Left ventricle myocardium inferior (tissue), 1 donor: ENCODE results near the gene SHC1. TPM values are rescaled to one million over a fixed set of nuclear protein-coding genes. Genes with fewer than 3 reads are reported as not detected.
"Not testable (repeated sequence)": the region's sequence is repeated elsewhere in the genome, so short reads cannot be mapped to it uniquely, and the experiment has no call there.

Source experiments
- DNase-seq: peaks from one replicate; pipeline ENCODE4 v3.0.0-alpha.2; 2020
- H3K27ac ChIP-seq: fragments of 200-600 bp; replicated peaks from 2 replicates; pipeline ENCODE4 v1.8.0; 2021
- H3K27me3 ChIP-seq: fragments of 200-600 bp; 2 replicates; pipeline ENCODE4 v1.8.0; 2021; ENCODE audit warnings: low read depth
- H3K36me3 ChIP-seq: fragments of 200-600 bp; 2 replicates; pipeline ENCODE4 v1.8.0; 2021
- H3K4me1 ChIP-seq: fragments of 200-600 bp; 2 replicates; pipeline ENCODE4 v1.8.0; 2021
- H3K4me3 ChIP-seq: fragments of 200-600 bp; 2 replicates; pipeline ENCODE4 v1.8.0; 2021; ENCODE audit warnings: mild to moderate bottlenecking, moderate library complexity
- H3K9me3 ChIP-seq: fragments of 200-600 bp; replicated peaks from 2 replicates; pipeline ENCODE4 v1.8.0; 2021
- CTCF ChIP-seq: fragments of 200-600 bp; IDR thresholded peaks from 2 replicates; pipeline ENCODE4 v1.8.0; 2021; ENCODE audit warnings: antibody characterized with exemption, mild to moderate bottlenecking, borderline replicate concordance
- intact Hi-C: fragments of 100-400 bp; cut with micrococcal nuclease; formaldehyde crosslinking; loops from one replicate; pipeline ENCODE4 v1.11.0; 2022
- total RNA-seq: library from RNA; stranded (reverse); fragmentation: NEBNext Ultra II Directional; extraction: Animal tissue kit (Norgen Biotek cat#: 25700); gene quantifications from one replicate; pipeline ENCODE4 v1.2.1, GENCODE V29; 2021
- donor health status: DM: no; HTN: yes; CAD: no; lungs with severe emphysema.

Gene SHC1
- total RNA-seq, 1 donor from 2014 or later, result 43.0 TPM

- Histone ChIP-seq H3K4me3 (peak overlapping the region; percentile 86), H3K36me3 (peaks cover 24% of the 10 kb centered on the region), H3K4me1 (peaks cover 28% of the 10 kb centered on the region), H3K27me3 (no peaks in the 10 kb centered on the region), H3K27ac (peak overlapping the region; percentile 83), H3K9me3 (no peaks in the 10 kb centered on the region)
- no peak for DNase-seq
- TF ChIP-seq CTCF, result no peak
- intact Hi-C loops, result no loop called here
Observed at GRCh38 chr1:154983776-154984466, 13.4 kb upstream of the SHC1 start.

- Histone ChIP-seq H3K27ac (peak within 1 kb of the TSS; percentile 83), H3K9me3 (no peaks in the 10 kb centered on the region), H3K27me3 (no peaks in the 10 kb centered on the region), H3K36me3 (peaks cover 20% of the 10 kb centered on the region), H3K4me1 (peaks cover 24% of the 10 kb centered on the region), H3K4me3 (peak within 1 kb of the TSS; percentile 86)
- peak; percentile 93 for DNase-seq
- intact Hi-C loops, result no loop called here
- no peak for TF ChIP-seq CTCF
Observed at GRCh38 chr1:154982897-154983648, 12.5 kb upstream of the SHC1 start, which contains the start of gene FLAD1. Gene FLAD1, plus strand, starts transcription at chr1:154983344. Its CDS starts 351 bp downstream, at chr1:154983695.

- Histone ChIP-seq H3K9me3 (no peaks in the 10 kb centered on the region), H3K4me1 (peaks cover 24% of the 10 kb centered on the region), H3K27ac (peak overlapping the region; percentile 83), H3K27me3 (no peaks in the 10 kb centered on the region), H3K4me3 (peak overlapping the region; percentile 86), H3K36me3 (peaks cover 15% of the 10 kb centered on the region)
- intact Hi-C loops, result no loop called here
- no peak for DNase-seq
- TF ChIP-seq CTCF, result no peak
Observed at GRCh38 chr1:154982341-154982740, 11.8 kb upstream of the SHC1 start.

- TF ChIP-seq CTCF, result no peak
- H3K27ac ChIP-seq, result no peak overlapping the region
- intact Hi-C loops, result no loop called here
- peaks cover 10% of the 10 kb centered on the region for H3K36me3 ChIP-seq
- H3K27me3 ChIP-seq, result no peaks in the 10 kb centered on the region
- DNase-seq, result no peak
- H3K4me3 ChIP-seq, result no peak overlapping the region
- peaks cover 33% of the 10 kb centered on the region for H3K4me1 ChIP-seq
- no peaks in the 10 kb centered on the region for H3K9me3 ChIP-seq
Observed at GRCh38 chr1:154978360-154978759, 7.8 kb upstream of the SHC1 start.

- intact Hi-C loops, H3K9me3 ChIP-seq, H3K4me3 ChIP-seq, H3K27me3 ChIP-seq, H3K27ac ChIP-seq, DNase-seq: not testable (repeated sequence)
- Histone ChIP-seq H3K36me3 (peaks cover 10% of the 10 kb centered on the region), H3K4me1 (peaks cover 35% of the 10 kb centered on the region)
Observed at GRCh38 chr1:154977762-154978161, 7.2 kb upstream of the SHC1 start.
